ENCODE data around the gene GSX2.

GSX2 gene

GRCh38 chr4:54064317-54065111 lies 35.4 kb upstream of the GSX2 start, which contains the start of gene CHIC2:
TSS of gene CHIC2 (minus strand) at chr4:54064605. CDS start at chr4:54064300, 305 bp downstream.
- TF ChIP-seq REST (IDR thresholded peaks at IDR 0.05; ENCODE audit: low read depth) (no peak), YY1 (IDR thresholded peaks at IDR 0.05; ENCODE audit: low read depth) (peak; percentile 86), CEBPB (IDR thresholded peaks at IDR 0.05) (no peak), TCF12 (IDR thresholded peaks at IDR 0.05; ENCODE audit: low read depth) (no peak), MAX (IDR thresholded peaks at IDR 0.05) (peak; percentile 75), FOXM1 (IDR thresholded peaks at IDR 0.05; ENCODE audit: borderline replicate concordance, low read depth) (no peak), USF1 (IDR thresholded peaks at IDR 0.05) (peak; percentile 26; the same call in 1 of the 2 replicates), CREB1 (IDR thresholded peaks at IDR 0.05; ENCODE audit: low read depth) (no peak), EGR1 (IDR thresholded peaks at IDR 0.05) (peak; percentile 90), TEAD4 (IDR thresholded peaks at IDR 0.05) (no peak), ZBTB7A (IDR thresholded peaks at IDR 0.05; ENCODE audit: low read depth) (no peak; the same call in none of the 2 replicates), EP300 (IDR thresholded peaks at IDR 0.05; ENCODE audit: borderline replicate concordance) (peak; percentile 42; the same call in 1 of the 2 replicates), TAF1 (IDR thresholded peaks at IDR 0.05; ENCODE audit: low read depth) (peak; percentile 39), NFIC (IDR thresholded peaks at IDR 0.05) (no peak), RAD21 (IDR thresholded peaks at IDR 0.05; ENCODE audit: low read depth) (no peak)

GRCh38 chr4:54065282-54066087 lies 34.5 kb upstream of the GSX2 start:
- no peak for TF ChIP-seq EP300 (IDR thresholded peaks at IDR 0.05; ENCODE audit: borderline replicate concordance)
- TF ChIP-seq YY1 (IDR thresholded peaks at IDR 0.05; ENCODE audit: low read depth), result no peak
- TF ChIP-seq REST (IDR thresholded peaks at IDR 0.05; ENCODE audit: low read depth), result no peak
- no peak for TF ChIP-seq TCF12 (IDR thresholded peaks at IDR 0.05; ENCODE audit: low read depth)
- no peak for TF ChIP-seq USF1 (IDR thresholded peaks at IDR 0.05)
- TF ChIP-seq CREB1 (IDR thresholded peaks at IDR 0.05; ENCODE audit: low read depth), result no peak
- no peak for TF ChIP-seq EGR1 (IDR thresholded peaks at IDR 0.05)
- TF ChIP-seq CEBPB (IDR thresholded peaks at IDR 0.05), result no peak
- TF ChIP-seq TEAD4 (IDR thresholded peaks at IDR 0.05), result no peak
- TF ChIP-seq TAF1 (IDR thresholded peaks at IDR 0.05; ENCODE audit: low read depth), result no peak
- TF ChIP-seq NFIC (IDR thresholded peaks at IDR 0.05), result no peak
- no peak for TF ChIP-seq MAX (IDR thresholded peaks at IDR 0.05)
- TF ChIP-seq ZBTB7A (IDR thresholded peaks at IDR 0.05; ENCODE audit: low read depth), result no peak
- no peak for TF ChIP-seq RAD21 (IDR thresholded peaks at IDR 0.05; ENCODE audit: low read depth)
- no peak for TF ChIP-seq FOXM1 (IDR thresholded peaks at IDR 0.05; ENCODE audit: borderline replicate concordance, low read depth)

GRCh38 chr4:54066088-54066415 lies 33.9 kb upstream of the GSX2 start:
- TF ChIP-seq ZBTB7A (IDR thresholded peaks at IDR 0.05; ENCODE audit: low read depth), result no peak
- no peak for TF ChIP-seq TEAD4 (IDR thresholded peaks at IDR 0.05)
- TF ChIP-seq EGR1 (IDR thresholded peaks at IDR 0.05), result no peak
- TF ChIP-seq CREB1 (IDR thresholded peaks at IDR 0.05; ENCODE audit: low read depth), result no peak

GRCh38 chr4:54066718-54067129 lies 33.2 kb upstream of the GSX2 start:
- TF ChIP-seq TCF12 (IDR thresholded peaks at IDR 0.05; ENCODE audit: low read depth), result no peak
- TF ChIP-seq TAF1 (IDR thresholded peaks at IDR 0.05; ENCODE audit: low read depth), result no peak

- no peak for TF ChIP-seq CEBPB (IDR thresholded peaks at IDR 0.05)
- no peak for TF ChIP-seq FOXM1 (IDR thresholded peaks at IDR 0.05; ENCODE audit: borderline replicate concordance, low read depth)
- TF ChIP-seq ZBTB7A (IDR thresholded peaks at IDR 0.05; ENCODE audit: low read depth), result no peak
- TF ChIP-seq YY1 (IDR thresholded peaks at IDR 0.05; ENCODE audit: low read depth), result no peak
- TF ChIP-seq TEAD4 (IDR thresholded peaks at IDR 0.05), result no peak
- TF ChIP-seq REST (IDR thresholded peaks at IDR 0.05; ENCODE audit: low read depth), result no peak
- TF ChIP-seq CREB1 (IDR thresholded peaks at IDR 0.05; ENCODE audit: low read depth), result no peak
- TF ChIP-seq RAD21 (IDR thresholded peaks at IDR 0.05; ENCODE audit: low read depth), result no peak
- TF ChIP-seq NFIC (IDR thresholded peaks at IDR 0.05), result no peak
- TF ChIP-seq EP300 (IDR thresholded peaks at IDR 0.05; ENCODE audit: borderline replicate concordance), result no peak
- TF ChIP-seq TCF12 (IDR thresholded peaks at IDR 0.05; ENCODE audit: low read depth), result no peak
- TF ChIP-seq TAF1 (IDR thresholded peaks at IDR 0.05; ENCODE audit: low read depth), result no peak
- no peak for TF ChIP-seq USF1 (IDR thresholded peaks at IDR 0.05)
- TF ChIP-seq EGR1 (IDR thresholded peaks at IDR 0.05), result no peak
- TF ChIP-seq MAX (IDR thresholded peaks at IDR 0.05), result no peak
These were observed 32.8 kb upstream of the GSX2 start for GRCh38 chr4:54067166-54067565.

Data from Ishikawa (cell line).